ENCODE measurements around the gene ROR1. TPM values are rescaled to one million over a fixed set of nuclear protein-coding genes. Genes with fewer than 3 reads are reported as not detected.

Gene ROR1
- total and polyA plus RNA-seq, 2 donors (not counting 1 experiment from before 2014, with no cell fraction given), result 0.46 to 16.0 TPM

DNA sequence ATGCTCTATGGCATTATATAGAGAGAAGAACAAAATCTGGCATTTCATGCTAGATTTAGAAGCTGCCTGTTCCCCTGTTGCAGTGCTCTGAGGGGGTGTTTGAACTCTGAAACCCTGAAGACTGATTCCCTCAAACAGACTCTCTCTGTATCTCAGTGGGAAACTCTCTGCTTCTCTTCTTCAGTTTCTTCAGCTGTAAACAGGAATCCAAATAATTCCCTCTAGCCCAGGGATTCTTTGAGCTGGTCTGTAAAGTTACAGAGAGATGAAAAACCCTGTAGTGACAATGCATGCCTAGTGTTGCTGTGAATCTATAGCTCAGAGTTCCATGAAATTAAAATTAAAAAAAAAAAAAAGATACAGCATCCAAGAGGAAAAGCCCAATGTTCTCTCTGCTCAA, 17.0 kb upstream of the ROR1 start:
- Histone ChIP-seq H3K36me3 (replicated peaks in 1 of 2; ENCODE audit: control extremely low read depth in 1 of 2, control insufficient read depth in 1 of 2, extremely low read depth in 1 of 2, insufficient read depth in 2 of 2, low read length in 1 of 2) (no peaks in the 10 kb centered on the region), H3K27ac (ENCODE audit: low read length in 2 of 2) (no peak overlapping the region), H3K9ac (ENCODE audit: low read length) (no peak overlapping the region), H3K4me2 (replicated peaks; ENCODE audit: low read depth, low read length, poor library complexity, severe bottlenecking) (no peak overlapping the region), H4K20me1 (ENCODE audit: control insufficient read depth, insufficient read depth, low read length, poor library complexity, severe bottlenecking) (no peaks in the 10 kb centered on the region), H2AFZ (ENCODE audit: insufficient read depth, low read depth, low read length, poor library complexity, severe bottlenecking) (no peak overlapping the region), H3K4me1 (ENCODE audit: control insufficient read depth in 2 of 2, insufficient read depth in 2 of 2, low read length in 2 of 2) (no peaks in the 10 kb centered on the region), H3K4me3 (ENCODE audit: control extremely low read depth in 1 of 5, extremely low read depth in 1 of 5, insufficient read depth in 1 of 5, low read depth in 2 of 5, low read length in 4 of 5) (no peak overlapping the region), H3K27me3 (replicated peaks in 1 of 4; ENCODE audit: control extremely low read depth in 1 of 4, control insufficient read depth in 3 of 4, insufficient read depth in 4 of 4, low read length in 3 of 4) (no peaks in the 10 kb centered on the region), H3K79me2 (ENCODE audit: control insufficient read depth, insufficient read depth, low read length) (no peaks in the 10 kb centered on the region), H3K9me3 (ENCODE audit: control extremely low read depth in 1 of 3, control insufficient read depth in 2 of 3, insufficient read depth in 1 of 3, low read length in 2 of 3) (no peaks in the 10 kb centered on the region)
- DNase-seq, result no peak
- no peak overlapping the region for H3K27ac Mint-ChIP-seq
- H3K4me3 Mint-ChIP-seq, result no peak overlapping the region
- H3K9me3 Mint-ChIP-seq (ENCODE audit: insufficient read depth), result no peaks in the 10 kb centered on the region
- CTCF ChIA-PET, result interaction anchor here (1.6 to 2.4 kb wide), 2 partner anchors 8 to 158 kb away, joined by 4 to 6 read pairs; no protein-coding TSS in a partner anchor
- peaks cover 3% of the 10 kb centered on the region for H3K27me3 Mint-ChIP-seq
- intact Hi-C loops (cut with micrococcal nuclease), result no loop called here
- no peak for TF ChIP-seq EZH2 (IDR thresholded peaks at IDR 0.05; ENCODE audit: borderline replicate concordance, insufficient read depth, low read depth, low read length, poor library complexity, severe bottlenecking)
- TF ChIP-seq, protein P1, sequence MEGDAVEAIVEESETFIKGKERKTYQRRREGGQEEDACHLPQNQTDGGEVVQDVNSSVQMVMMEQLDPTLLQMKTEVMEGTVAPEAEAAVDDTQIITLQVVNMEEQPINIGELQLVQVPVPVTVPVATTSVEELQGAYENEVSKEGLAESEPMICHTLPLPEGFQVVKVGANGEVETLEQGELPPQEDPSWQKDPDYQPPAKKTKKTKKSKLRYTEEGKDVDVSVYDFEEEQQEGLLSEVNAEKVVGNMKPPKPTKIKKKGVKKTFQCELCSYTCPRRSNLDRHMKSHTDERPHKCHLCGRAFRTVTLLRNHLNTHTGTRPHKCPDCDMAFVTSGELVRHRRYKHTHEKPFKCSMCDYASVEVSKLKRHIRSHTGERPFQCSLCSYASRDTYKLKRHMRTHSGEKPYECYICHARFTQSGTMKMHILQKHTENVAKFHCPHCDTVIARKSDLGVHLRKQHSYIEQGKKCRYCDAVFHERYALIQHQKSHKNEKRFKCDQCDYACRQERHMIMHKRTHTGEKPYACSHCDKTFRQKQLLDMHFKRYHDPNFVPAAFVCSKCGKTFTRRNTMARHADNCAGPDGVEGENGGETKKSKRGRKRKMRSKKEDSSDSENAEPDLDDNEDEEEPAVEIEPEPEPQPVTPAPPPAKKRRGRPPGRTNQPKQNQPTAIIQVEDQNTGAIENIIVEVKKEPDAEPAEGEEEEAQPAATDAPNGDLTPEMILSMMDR (IDR thresholded peaks at IDR 0.05), result no peak
- ATAC-seq (ENCODE audit: low read depth), result no peak
- POLR2A ChIA-PET, result no interaction called here
- peaks cover 3% of the 10 kb centered on the region for H3K4me1 Mint-ChIP-seq

GRCh38 chr1:63757334-63757733, 16.5 kb upstream of the ROR1 start:
- no peaks in the 10 kb centered on the region for H3K9me3 Mint-ChIP-seq (ENCODE audit: insufficient read depth)
- intact Hi-C loops (cut with micrococcal nuclease), result no loop called here
- no peak overlapping the region for H3K27ac ChIP-seq (ENCODE audit: low read length in 2 of 2)
- no peaks in the 10 kb centered on the region for H4K20me1 ChIP-seq (ENCODE audit: control insufficient read depth, insufficient read depth, low read length, poor library complexity, severe bottlenecking)
- H3K4me3 ChIP-seq (ENCODE audit: control extremely low read depth in 1 of 5, extremely low read depth in 1 of 5, insufficient read depth in 1 of 5, low read depth in 2 of 5, low read length in 4 of 5), result no peak overlapping the region
- peaks cover 3% of the 10 kb centered on the region for H3K4me1 Mint-ChIP-seq
- H3K4me3 Mint-ChIP-seq, result no peak overlapping the region
- H2AFZ ChIP-seq (ENCODE audit: insufficient read depth, low read depth, low read length, poor library complexity, severe bottlenecking), result no peak overlapping the region
- H3K9me3 ChIP-seq (ENCODE audit: control extremely low read depth in 1 of 3, control insufficient read depth in 2 of 3, insufficient read depth in 1 of 3, low read length in 2 of 3), result no peaks in the 10 kb centered on the region
- no peaks in the 10 kb centered on the region for H3K4me1 ChIP-seq (ENCODE audit: control insufficient read depth in 2 of 2, insufficient read depth in 2 of 2, low read length in 2 of 2)
- no peak for DNase-seq
- POLR2A ChIA-PET, result no interaction called here
- no peak overlapping the region for H3K4me2 ChIP-seq (replicated peaks; ENCODE audit: low read depth, low read length, poor library complexity, severe bottlenecking)
- H3K27me3 ChIP-seq (replicated peaks in 1 of 4; ENCODE audit: control extremely low read depth in 1 of 4, control insufficient read depth in 3 of 4, insufficient read depth in 4 of 4, low read length in 3 of 4), result no peaks in the 10 kb centered on the region
- no peaks in the 10 kb centered on the region for H3K36me3 ChIP-seq (replicated peaks in 1 of 2; ENCODE audit: control extremely low read depth in 1 of 2, control insufficient read depth in 1 of 2, extremely low read depth in 1 of 2, insufficient read depth in 2 of 2, low read length in 1 of 2)
- H3K9ac ChIP-seq (ENCODE audit: low read length), result no peak overlapping the region
- ATAC-seq (ENCODE audit: low read depth), result no peak
- H3K27me3 Mint-ChIP-seq, result peaks cover 3% of the 10 kb centered on the region
- no peak overlapping the region for H3K27ac Mint-ChIP-seq
- CTCF ChIA-PET, result interaction anchor here (1.6 to 2.4 kb wide), 2 partner anchors 8 to 157 kb away, joined by 4 to 6 read pairs; no protein-coding TSS in a partner anchor
- no peaks in the 10 kb centered on the region for H3K79me2 ChIP-seq (ENCODE audit: control insufficient read depth, insufficient read depth, low read length)
- no peak for TF ChIP-seq EZH2 (IDR thresholded peaks at IDR 0.05; ENCODE audit: borderline replicate concordance, insufficient read depth, low read depth, low read length, poor library complexity, severe bottlenecking)
- TF ChIP-seq, protein P1 (IDR thresholded peaks at IDR 0.05), result no peak
